LHCN-M2 (cell line): ENCODE results near the gene UFSP2. TPM values are rescaled to one million over a fixed set of nuclear protein-coding genes. Genes with fewer than 3 reads are reported as not detected.

ENCODE experiments used
- DNase-seq: peaks from one replicate; pipeline ENCODE4 v3.0.0-alpha.2; 2012; ENCODE audit warnings: low read depth
- total RNA-seq: library from RNA; depleted of rRNA; stranded (reverse); fragments of >200 nt; gene quantifications from 2 replicates; pipeline ENCODE4 v1.2.3, GENCODE V29; 2014

The UFSP2 gene
- total RNA-seq, 1 experiment from 2014 or later, result 42.8 TPM

DNA sequence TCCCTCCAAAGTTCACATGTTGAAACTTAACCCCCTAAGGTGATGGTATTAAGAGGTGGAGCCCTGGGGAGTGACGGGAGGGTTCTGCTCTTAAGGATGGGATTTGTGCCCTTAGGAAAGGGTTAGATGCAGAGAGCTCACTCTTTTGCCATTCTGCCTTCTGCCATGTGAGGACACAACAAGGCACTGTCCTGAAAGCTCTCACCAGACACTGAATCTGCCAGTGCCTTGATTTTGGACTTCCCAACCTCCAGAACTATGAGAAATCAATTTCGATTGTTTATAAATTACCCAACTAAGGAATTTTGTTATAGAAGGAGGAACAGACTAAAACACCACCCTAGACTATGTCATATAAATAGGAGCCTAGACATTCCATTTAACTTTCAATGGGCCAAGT, 41.7 kb downstream of the UFSP2 start:
- DNase-seq, result no peak

GRCh38 chr4:185383451-185383850, 42.3 kb downstream of the UFSP2 start:
- DNase-seq, result no peak

- DNase-seq, result no peak
Observed at GRCh38 chr4:185382754-185383153, 43.0 kb downstream of the UFSP2 start.

GRCh38 chr4:185381288-185382196, 44.2 kb downstream of the UFSP2 start:
- DNase-seq, result no peak

DNA sequence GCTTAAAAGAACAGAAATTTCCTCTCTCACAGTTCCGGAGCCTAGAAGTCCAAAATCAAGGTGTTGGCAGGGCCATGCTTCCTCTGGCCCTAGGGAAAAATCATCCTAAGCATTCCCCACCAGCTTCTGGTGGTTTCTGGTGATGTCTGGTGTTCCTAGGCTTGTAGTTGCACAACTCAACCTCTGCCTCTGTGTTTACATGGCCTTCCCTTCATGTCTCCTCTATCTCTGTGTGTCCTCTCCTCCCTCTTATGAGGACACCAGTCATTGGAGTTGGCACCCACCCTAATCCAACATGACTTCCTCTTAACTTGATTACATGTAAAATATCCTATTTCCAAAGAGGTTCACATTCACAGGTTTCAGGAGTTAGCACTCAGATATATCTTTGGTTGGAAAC, 45.4 kb downstream of the UFSP2 start:
- DNase-seq, result no peak

GRCh38 chr4:185379326-185380295, 46.2 kb downstream of the UFSP2 start:
- DNase-seq, result no peak

- no peak for DNase-seq
Observed at GRCh38 chr4:185378264-185378663, 47.5 kb downstream of the UFSP2 start.

DNA sequence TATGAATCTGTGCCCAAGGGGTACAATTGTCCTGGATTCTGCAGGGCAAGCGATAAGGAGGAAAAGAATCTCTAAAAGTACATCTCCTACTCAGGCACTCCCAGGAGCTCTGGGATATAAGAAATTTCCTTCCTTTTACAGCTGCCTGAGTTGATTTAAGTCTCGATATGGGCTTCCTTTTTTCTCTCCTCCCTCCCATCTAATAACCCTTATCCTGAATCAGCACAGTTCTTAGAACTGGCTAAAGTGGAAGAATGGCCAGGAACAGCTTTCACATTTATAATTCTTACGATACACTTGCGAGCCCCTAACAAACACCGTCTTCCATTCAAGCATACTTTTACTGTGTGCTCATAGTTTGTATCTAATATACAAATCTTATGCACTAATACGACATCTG, 51.2 kb downstream of the UFSP2 start:
- no peak for DNase-seq

GRCh38 chr4:185374027-185374426, 51.7 kb downstream of the UFSP2 start:
- DNase-seq, result no peak

DNA sequence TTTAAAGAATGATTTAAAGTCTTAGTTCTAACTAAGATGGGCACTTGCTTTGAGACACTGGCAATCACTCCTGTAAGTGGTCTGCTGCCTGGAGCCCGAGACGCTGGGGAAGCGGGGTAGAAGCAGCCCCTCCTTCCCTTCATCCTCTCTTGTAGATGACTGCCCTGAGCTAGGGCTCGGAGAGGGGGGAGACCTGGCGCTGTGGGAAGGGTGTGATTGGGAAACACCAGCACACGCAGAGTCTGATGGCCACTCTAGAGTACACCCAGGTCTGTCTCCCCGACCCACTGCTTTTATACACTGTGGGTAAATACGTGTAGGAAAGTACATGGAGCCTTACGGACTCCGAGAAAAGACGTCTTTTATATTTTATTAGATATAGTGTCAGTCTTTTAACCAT, 54.1 kb downstream of the UFSP2 start:
- no peak for DNase-seq

- DNase-seq, result no peak
Observed at GRCh38 chr4:185370268-185370949, 55.4 kb downstream of the UFSP2 start.

DNA sequence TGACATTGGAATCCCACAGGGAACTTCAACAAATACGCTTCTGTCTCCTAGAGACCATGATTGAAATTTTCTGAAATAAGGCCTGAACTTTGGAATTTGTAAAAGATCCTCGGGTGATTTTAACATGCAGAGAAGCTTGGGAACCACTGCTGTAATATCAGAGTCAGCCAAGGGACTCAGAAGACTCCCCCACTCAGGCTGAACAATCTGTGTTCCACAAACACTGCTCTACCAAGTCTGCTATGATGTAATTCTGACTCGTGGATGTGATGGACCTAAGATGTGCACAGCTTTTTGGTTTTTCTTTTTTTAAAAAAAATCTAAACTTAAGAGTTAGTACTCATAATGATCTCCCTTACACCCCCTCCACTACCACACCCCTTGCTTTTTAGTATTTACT, 56.0 kb downstream of the UFSP2 start:
- no peak for DNase-seq

GRCh38 chr4:185364886-185365285, 60.9 kb downstream of the UFSP2 start:
- no peak for DNase-seq

GRCh38 chr4:185363251-185363650, 62.5 kb downstream of the UFSP2 start:
- DNase-seq, result no peak

DNA sequence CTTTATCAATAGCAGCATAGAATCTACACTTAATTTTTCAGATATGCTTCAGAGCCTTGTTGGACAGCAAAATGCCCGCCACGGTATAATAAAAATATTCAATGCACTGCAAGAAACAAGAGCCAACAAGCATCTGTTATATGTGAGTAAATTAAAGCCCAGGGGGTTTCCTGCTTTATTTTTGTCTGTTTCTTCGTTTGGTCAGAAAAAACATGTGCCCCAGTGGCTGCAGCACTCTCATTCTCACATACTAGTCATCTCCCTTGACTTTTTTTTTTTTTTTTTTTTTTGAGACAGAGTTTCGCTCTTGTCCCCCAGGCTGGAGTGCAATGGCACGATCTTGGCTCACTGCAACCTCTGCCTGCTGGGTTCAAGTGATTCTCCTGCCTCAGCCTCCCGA, 63.2 kb downstream of the UFSP2 start:
- DNase-seq, result peak; percentile 45

GRCh38 chr4:185361872-185362271, 63.9 kb downstream of the UFSP2 start:
- no peak for DNase-seq

GRCh38 chr4:185359767-185360446, 65.9 kb downstream of the UFSP2 start:
- DNase-seq, result peak; percentile 46

GRCh38 chr4:185358959-185359358, 66.8 kb downstream of the UFSP2 start:
- peak; percentile 23 for DNase-seq

DNA sequence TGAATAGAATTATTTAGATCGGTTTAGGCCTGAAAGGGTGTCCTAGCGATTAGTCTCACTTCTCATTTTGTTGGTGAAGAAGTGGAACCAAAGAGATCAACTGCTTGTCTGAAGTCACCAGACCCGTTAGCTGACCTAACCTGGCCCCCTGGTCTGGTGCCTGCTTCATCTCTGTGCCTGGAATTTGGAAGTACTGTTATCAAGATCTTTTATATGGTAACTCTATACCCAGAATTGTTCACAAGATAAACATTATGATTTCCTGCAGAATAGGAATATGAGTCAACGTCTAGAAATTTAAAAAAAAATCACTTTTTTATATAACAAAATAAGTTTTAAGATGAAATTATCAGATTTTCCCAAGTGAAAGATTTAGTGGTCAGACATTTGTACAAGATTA, 67.2 kb downstream of the UFSP2 start:
- peak; percentile 63 for DNase-seq

DNA sequence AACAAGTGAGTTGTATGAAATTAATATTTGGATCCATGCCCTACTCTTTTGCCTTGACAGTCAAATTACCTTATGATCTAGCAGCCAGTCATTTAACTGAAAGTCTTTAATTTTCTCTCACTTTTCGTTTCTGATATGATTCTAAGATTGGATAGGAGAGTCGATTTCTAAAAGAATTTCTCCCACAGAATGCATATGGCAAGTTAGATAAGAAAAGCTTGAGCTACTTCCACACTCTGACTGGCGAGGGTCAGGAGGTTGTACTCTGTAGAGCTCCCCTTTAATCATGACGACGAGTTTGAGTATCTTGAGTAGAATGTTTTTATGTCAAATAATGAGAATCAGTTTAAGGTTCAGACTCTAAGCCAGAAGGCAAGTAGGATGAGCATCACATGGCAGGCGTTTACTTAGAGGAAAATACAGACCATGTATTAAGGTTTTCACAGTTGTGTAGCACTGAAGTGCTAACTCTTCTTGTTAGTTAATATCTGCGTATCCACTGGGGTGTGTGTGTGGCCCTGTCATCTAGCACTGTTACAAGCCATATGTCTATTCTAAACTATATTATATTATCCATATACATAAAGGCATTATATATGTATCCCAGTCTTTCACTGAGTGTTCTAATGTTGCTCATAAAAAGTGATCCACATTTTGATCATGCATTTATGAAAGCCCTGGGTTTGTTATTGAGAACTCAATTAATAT, 67.9 kb downstream of the UFSP2 start:
- no peak for DNase-seq

GRCh38 chr4:185357211-185357610, 68.6 kb downstream of the UFSP2 start:
- DNase-seq, result peak; percentile 24
